Bladder microvascular endothelial cell (primary cell): ENCODE results near the gene RIC8A. TPM values are rescaled to one million over a fixed set of nuclear protein-coding genes. Genes with fewer than 3 reads are reported as not detected.

ENCODE experiments used
- total RNA-seq: library from RNA; depleted of rRNA; stranded (reverse); fragments of >200 nt; gene quantifications from 2 replicates; pipeline ENCODE4 v1.2.3, GENCODE V29; 2014

RIC8A gene
- 144 and 223 TPM in 2 replicates for total RNA-seq

DNA sequence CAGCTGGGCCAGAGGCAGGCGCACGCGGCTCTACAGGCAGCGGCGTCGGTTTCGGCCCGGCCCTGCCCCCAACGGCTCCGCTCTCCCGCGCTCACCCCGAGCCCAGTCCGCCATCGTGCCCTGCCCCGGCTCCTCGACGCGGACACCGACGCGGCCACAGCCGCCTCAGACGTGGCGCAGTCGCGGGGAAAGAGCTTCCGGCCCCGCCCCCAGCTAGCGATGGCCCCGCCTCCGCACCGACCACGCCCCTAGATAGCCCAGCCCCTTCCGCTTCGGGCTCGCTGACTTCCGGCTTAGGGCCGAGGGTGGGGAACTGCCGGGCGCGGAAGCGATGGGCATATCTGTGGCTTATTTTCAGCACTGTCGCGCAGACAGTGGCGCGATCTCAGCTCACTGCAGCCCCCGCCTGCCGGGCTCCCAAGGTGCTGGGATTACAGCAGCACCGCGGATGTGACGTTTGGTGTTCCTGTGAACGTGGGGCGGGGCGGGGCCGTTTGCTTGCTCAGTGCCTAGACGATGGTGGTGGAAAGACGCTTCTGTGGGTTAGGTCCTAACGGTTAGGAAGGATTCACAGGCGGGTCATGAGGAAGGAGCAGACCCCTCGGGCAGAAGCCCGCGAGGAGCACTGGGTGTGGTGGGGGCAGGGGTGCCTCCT lies at the start of gene RIC8A, which contains the start of gene BET1L:
TSS of gene RIC8A (plus strand) at position 501 of the 655 bp plus-strand sequence. CDS start 1,147 bp downstream, outside the sequence.
TSS of gene BET1L (minus strand) at position 192 of the 655 bp plus-strand sequence. CDS start at position 114, 78 bp downstream.

DNA sequence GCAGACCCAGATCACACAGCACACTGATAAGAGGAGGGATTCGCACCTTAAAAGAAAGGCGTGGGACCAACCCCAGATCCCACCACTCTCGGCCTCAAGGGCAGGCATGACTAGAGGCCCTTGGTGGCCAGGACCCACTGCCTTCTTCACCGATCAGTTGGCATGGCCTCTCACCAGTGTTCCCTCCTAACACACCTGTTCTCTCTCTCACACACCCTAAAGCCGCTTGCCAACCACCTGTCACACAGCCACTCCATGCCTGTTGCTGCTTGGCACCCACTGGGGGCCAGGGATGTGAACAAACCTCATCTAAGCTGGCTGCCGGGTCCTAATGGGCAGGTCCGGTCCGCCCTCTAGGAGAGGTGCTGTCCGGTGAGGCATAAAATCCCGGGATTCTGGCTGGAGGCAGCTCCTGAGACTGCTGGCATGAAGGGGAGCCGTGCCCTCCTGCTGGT lies 14.8 kb upstream of the RIC8A start, which contains the start of gene SCGB1C1:
TSS of gene SCGB1C1 (plus strand) at position 405 of the 455 bp plus-strand sequence. CDS start at position 427, 22 bp downstream.

DNA sequence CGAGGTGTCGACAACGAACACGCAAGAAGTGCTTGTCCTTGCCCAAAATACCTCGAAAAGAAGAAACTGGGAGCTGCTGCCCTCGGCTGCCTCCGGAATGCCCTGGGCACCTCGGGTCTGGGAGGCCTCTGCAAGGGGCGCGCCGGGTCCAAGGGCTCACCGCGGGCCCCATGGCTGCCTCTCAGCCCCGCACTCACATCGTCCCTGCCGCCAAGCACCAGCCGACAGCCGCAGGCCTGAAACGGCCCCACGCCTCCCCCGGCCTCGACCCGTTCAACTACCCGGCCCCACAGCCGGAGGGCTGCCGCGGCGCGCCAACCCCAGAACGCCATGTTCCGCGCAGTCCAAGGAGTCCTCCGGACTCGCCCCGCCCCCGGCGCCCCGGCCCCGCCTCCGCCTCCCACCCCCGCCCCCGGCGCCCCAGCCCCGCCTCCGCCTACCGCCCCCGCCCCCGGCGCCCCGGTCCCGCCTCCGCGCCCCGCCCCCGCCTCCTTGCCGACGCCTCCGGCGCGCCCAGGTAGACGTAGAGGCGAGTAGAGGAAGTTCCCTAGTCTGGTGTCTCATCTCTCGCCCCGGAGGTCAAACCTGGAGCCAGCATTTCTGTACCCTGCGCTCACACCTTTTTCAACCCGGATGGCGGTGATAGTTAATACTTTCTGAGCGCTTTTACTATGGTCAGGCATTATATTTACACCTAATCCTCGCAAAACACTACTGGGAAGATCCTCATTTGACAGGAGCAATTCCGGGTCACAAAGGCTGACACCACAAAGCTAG lies 28.7 kb downstream of the RIC8A start, which contains the start of gene SIRT3:
TSS of gene SIRT3 (minus strand) at position 346 of the 777 bp plus-strand sequence. CDS start at position 332, 14 bp downstream.

DNA sequence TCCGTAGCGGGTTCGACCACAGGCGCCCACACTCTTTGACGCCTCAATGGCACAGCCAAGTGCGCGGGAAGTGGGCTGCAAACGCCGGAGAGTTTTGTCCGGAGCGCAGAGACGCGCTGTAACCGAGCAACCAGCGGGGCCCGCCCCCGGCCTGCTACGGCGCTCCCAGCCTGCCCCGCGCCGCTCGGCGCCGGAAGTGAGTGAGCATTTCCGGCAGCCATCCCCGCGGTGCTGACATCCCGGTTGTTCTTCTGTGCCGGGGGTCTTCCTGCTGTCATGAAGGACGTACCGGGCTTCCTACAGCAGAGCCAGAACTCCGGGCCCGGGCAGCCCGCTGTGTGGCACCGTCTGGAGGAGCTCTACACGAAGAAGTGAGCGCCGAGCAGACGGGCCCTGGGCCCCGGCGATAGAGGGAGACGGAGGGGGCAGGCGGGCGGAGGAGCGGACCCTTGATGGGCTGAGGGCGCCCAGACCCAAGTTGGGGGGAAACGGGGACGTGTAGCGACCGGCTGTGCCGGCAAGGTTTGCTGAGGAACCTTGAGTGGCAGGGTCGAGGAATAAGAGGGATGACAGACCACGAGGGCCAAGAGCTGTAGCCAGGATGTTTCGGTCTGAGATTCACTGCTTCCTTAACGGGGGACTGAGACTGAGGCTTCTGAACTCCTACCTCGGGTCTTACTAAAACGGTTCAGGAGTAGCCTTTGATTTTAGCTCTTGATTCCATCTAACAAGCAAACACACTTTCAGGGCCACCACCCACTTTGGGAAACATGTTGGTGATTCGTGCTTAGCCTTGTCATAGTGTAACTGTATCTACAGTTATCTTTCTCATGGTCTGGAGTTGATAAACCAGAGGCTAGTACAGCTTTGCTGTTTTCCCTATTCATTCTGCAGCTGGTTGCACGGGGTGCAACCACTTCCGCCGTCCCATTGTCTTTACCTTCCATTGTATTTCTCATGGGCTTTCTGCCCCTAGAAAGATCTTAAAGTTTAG lies 29.6 kb downstream of the RIC8A start, which contains the start of gene PSMD13:
TSS of gene PSMD13 (plus strand) at position 203 of the 994 bp plus-strand sequence. CDS start at position 277, 74 bp downstream.

Other genes with a start within 250 kb of the RIC8A start
- gene SCGB1C1, start 14.6 kb upstream of the RIC8A start, total RNA-seq: not detected in 2 replicates
- 8.6 and 18.3 TPM in 2 replicates for gene BET1L, start 309 bp upstream of the RIC8A start, total RNA-seq
- gene SIRT3, start 28.6 kb downstream of the RIC8A start, total RNA-seq: 5.8 and 7.9 TPM in 2 replicates
- 168 and 170 TPM in 2 replicates for gene PSMD13, start 29.3 kb downstream of the RIC8A start, total RNA-seq
- gene NLRP6, start 70.7 kb downstream of the RIC8A start, total RNA-seq: not detected in 2 replicates
- gene PGGHG, start 81.4 kb downstream of the RIC8A start, total RNA-seq: 9.1 and 19.9 TPM in 2 replicates
- gene IFITM5, start 91.8 kb downstream of the RIC8A start, total RNA-seq: not detected in 2 replicates
- gene IFITM2, start 100.1 kb downstream of the RIC8A start, total RNA-seq: 82.6 and 114 TPM in 2 replicates
- 4.1 and 31.7 TPM in 2 replicates for gene IFITM1, start 106.3 kb downstream of the RIC8A start, total RNA-seq
- 44.7 and 77.2 TPM in 2 replicates for gene IFITM3, start 113.2 kb downstream of the RIC8A start, total RNA-seq
- 0.16 and 2.3 TPM in 2 replicates for gene B4GALNT4, start 161.8 kb downstream of the RIC8A start, total RNA-seq
- 0.06 and 0.16 TPM in 2 replicates for gene PKP3, start 186.5 kb downstream of the RIC8A start, total RNA-seq
- gene SIGIRR, start 207.3 kb downstream of the RIC8A start, total RNA-seq: 32.1 and 42.6 TPM in 2 replicates
- 0.32 and 5.7 TPM in 2 replicates for gene ANO9, start 234.3 kb downstream of the RIC8A start, total RNA-seq
- 22.2 and 37.3 TPM in 2 replicates for gene PTDSS2, start 242.6 kb downstream of the RIC8A start, total RNA-seq